ENCODE data around the gene XYLT1.

- TF ChIP-seq EZH2phosphoT487 (IDR thresholded peaks at IDR 0.05; ENCODE audit: insufficient read depth, low read depth) (no peak), EZH2 (IDR thresholded peaks at IDR 0.05; ENCODE audit: insufficient read depth, poor library complexity, severe bottlenecking) (no peak)
Measured at GRCh38 chr16:17131351-17131750, 339.4 kb downstream of the XYLT1 start.
